GM20000 (cell line): ENCODE results near the gene GSG1.
"Not testable (repeated sequence)": the region's sequence is repeated elsewhere in the genome, so short reads cannot be mapped to it uniquely, and the experiment has no call there.

ENCODE experiments used
- DNase-seq: peaks from one replicate; pipeline ENCODE4 v3.0.0; 2012; ENCODE audit warnings: low spot score
- CTCF ChIP-seq: IDR thresholded peaks from 2 replicates; pipeline ENCODE4 v1.5.1; 2012; ENCODE audit warnings: mild to moderate bottlenecking, control low read depth; ENCODE audit errors: extremely low read depth, missing control alignments

Gene GSG1

GRCh38 chr12:13090054-13090453 lies 13.4 kb downstream of the GSG1 start:
- no peak for TF ChIP-seq CTCF
- peak; percentile 34 for DNase-seq

GRCh38 chr12:13088496-13088895 lies 15.0 kb downstream of the GSG1 start:
- TF ChIP-seq CTCF, result no peak
- DNase-seq, result no peak

- no peak for DNase-seq
- TF ChIP-seq CTCF, result no peak
Observed at GRCh38 chr12:13087766-13088165, 15.7 kb downstream of the GSG1 start.

GRCh38 chr12:13085968-13086686 lies 17.3 kb downstream of the GSG1 start:
- TF ChIP-seq CTCF, result no peak
- no peak for DNase-seq

- no peak for DNase-seq
- TF ChIP-seq CTCF, result no peak
Observed at GRCh38 chr12:13084898-13085640, 18.4 kb downstream of the GSG1 start.

DNA sequence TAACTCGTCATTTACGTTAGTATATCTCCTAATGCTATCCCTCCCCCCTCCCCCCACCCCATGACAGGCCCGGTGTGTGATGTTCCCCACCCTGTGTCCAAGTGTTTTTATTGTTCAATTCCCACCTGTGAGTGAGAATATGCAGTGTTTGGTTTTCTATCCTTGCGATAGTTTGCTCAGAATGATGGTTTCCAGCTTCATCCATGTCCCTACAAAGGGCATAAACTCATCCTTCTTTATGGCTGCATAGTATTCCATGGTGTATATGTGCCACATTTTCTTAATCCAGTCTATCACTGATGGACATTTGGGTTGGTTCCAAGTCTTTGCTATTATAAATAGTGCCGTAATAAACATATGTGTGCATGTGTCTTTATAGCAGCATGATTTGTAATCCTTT lies 19.8 kb downstream of the GSG1 start:
- not testable (repeated sequence) for DNase-seq

- TF ChIP-seq CTCF, result no peak
- no peak for DNase-seq
Observed at GRCh38 chr12:13082861-13083260, 20.6 kb downstream of the GSG1 start.
